Measurements from ENCODE around the gene HERPUD2. TPM values are rescaled to one million over a fixed set of nuclear protein-coding genes. Genes with fewer than 3 reads are reported as not detected.
"Not testable (repeated sequence)": the region's sequence is repeated elsewhere in the genome, so short reads cannot be mapped to it uniquely, and the experiment has no call there.

HERPUD2 gene
- total and polyA plus RNA-seq, 7 experiments from 2014 or later, result 38.1 to 92.6 (median 68.7) TPM

GRCh38 chr7:35695473-35695850, 527 bp upstream of the HERPUD2 start:
- Mint-ChIP-seq H3K27ac (peak overlapping the region; percentile 93 to 100 (median 98)), H3K27me3 (no peaks in the 10 kb centered on the region), H3K4me3 (peak overlapping the region; percentile 88 to 99 (median 96)), H3K36me3 (peaks cover 4 to 19% (median 9%) of the 10 kb centered on the region in 5 donors), H3K4me1 (peaks cover 42 to 62% (median 53%) of the 10 kb centered on the region in 7 donors), H3K9me3 (peaks cover 0 to 4% (median 0%) of the 10 kb centered on the region in 11 donors)
- peak overlapping the region; percentile 98 for H3K27ac ChIP-seq (ENCODE audit: low read depth, low read length)
- intact Hi-C loops (cut with micrococcal nuclease), result loop anchor here (1.0 to 10.0 kb wide), 14 partner anchors 14 to 1753 kb away; partner anchors contain the start of genes ANLN (in 2 of the 2), DPY19L1 (in 1 of the 2), ELMO1 (in 1 of the 2) and SEPTIN7 (in 1 of the 2)
- peaks cover 14% of the 10 kb centered on the region in 2 donors for H3K4me1 ChIP-seq (ENCODE audit: control insufficient read depth in 2 of 2, insufficient read depth in 2 of 2, low read length in 2 of 2)
- no peaks in the 10 kb centered on the region for H3K27me3 ChIP-seq (ENCODE audit: control insufficient read depth in 2 of 2, insufficient read depth in 2 of 2, low read length in 2 of 2)
- H3K4me3 ChIP-seq (ENCODE audit: low read length), result peak overlapping the region; percentile 92
- ATAC-seq (peak; percentile 5), DNase-seq (no peak)
- CTCF ChIA-PET, result interaction anchor here (0.7 to 1.6 kb wide), 4 partner anchors 12 to 211 kb away, joined by 3 to 6 read pairs (median 4); no protein-coding TSS in a partner anchor
- H3K9me3 ChIP-seq (ENCODE audit: control insufficient read depth in 2 of 3, low read length in 3 of 3), result no peaks in the 10 kb centered on the region
- peaks cover 0 to 8% (median 0%) of the 10 kb centered on the region in 3 experiments for H3K36me3 ChIP-seq (ENCODE audit: control insufficient read depth in 2 of 3, insufficient read depth in 3 of 3, low read length in 3 of 3)
- POLR2A ChIA-PET, result interaction anchor here (0.7 to 9.3 kb wide), 12 partner anchors 9 to 592 kb away, joined by 3 to 110 read pairs (median 6); partner anchors contain the start of gene SEPTIN7

- H3K36me3 Mint-ChIP-seq, result peaks cover 4 to 26% (median 9%) of the 10 kb centered on the region in 5 donors
Observed at GRCh38 chr7:35694161-35694783, 663 bp downstream of the HERPUD2 start.

GRCh38 chr7:35691827-35692307, 3.1 kb downstream of the HERPUD2 start:
- CTCF ChIA-PET, result no interaction called here
- POLR2A ChIA-PET, result interaction anchor here (1.0 to 9.3 kb wide), 3 partner anchors 14 to 109 kb away, joined by 3 to 110 read pairs (median 42); partner anchors contain the start of gene SEPTIN7
- Mint-ChIP-seq H3K27ac (peak overlapping the region; percentile 82 to 99 (median 97)), H3K4me1 (peaks cover 64 to 90% (median 82%) of the 10 kb centered on the region in 7 donors), H3K27me3 (no peaks in the 10 kb centered on the region), H3K9me3 (peaks cover 0 to under 1% (median 0%) of the 10 kb centered on the region in 11 donors), H3K4me3 (peak overlapping the region; percentile 87 to 99 (median 92)), H3K36me3 (peaks cover 4 to 24% (median 13%) of the 10 kb centered on the region in 5 donors)
- intact Hi-C loops (cut with micrococcal nuclease), result loop anchor here (1.0 to 10.0 kb wide), 8 partner anchors 11 to 1653 kb away; partner anchors contain the start of gene DPY19L1 (in 1 of the 2)
- peak overlapping the region; percentile 98 for H3K27ac ChIP-seq (ENCODE audit: low read depth, low read length)
- DNase-seq (peak in 7 of 9 donors; percentile 45 to 56 (median 52)), ATAC-seq (peak; percentile 38)
- peak overlapping the region; percentile 92 for H3K4me3 ChIP-seq (ENCODE audit: low read length)
- peaks cover 0 to 8% (median 3%) of the 10 kb centered on the region in 3 experiments for H3K36me3 ChIP-seq (ENCODE audit: control insufficient read depth in 2 of 3, insufficient read depth in 3 of 3, low read length in 3 of 3)
- H3K9me3 ChIP-seq (ENCODE audit: control insufficient read depth in 2 of 3, low read length in 3 of 3), result no peaks in the 10 kb centered on the region
- H3K4me1 ChIP-seq (ENCODE audit: control insufficient read depth in 2 of 2, insufficient read depth in 2 of 2, low read length in 2 of 2), result peaks cover 40 to 45% of the 10 kb centered on the region in 2 donors
- no peaks in the 10 kb centered on the region for H3K27me3 ChIP-seq (ENCODE audit: control insufficient read depth in 2 of 2, insufficient read depth in 2 of 2, low read length in 2 of 2)

More at GRCh38 chr7:35694161-35694783, 663 bp downstream of the HERPUD2 start:
- intact Hi-C loops (cut with micrococcal nuclease), result loop anchor here (2.0 to 10.0 kb wide), 6 partner anchors 31 to 1651 kb away; partner anchors contain the start of gene DPY19L1 (in 1 of the 2)
- Histone ChIP-seq H3K36me3 (ENCODE audit: control insufficient read depth in 2 of 3, insufficient read depth in 3 of 3, low read length in 3 of 3) (peaks cover 0 to 8% (median 0%) of the 10 kb centered on the region in 3 experiments), H3K27me3 (ENCODE audit: control insufficient read depth in 2 of 2, insufficient read depth in 2 of 2, low read length in 2 of 2) (no peaks in the 10 kb centered on the region), H3K4me3 (ENCODE audit: low read length) (peak overlapping the region; percentile 92), H3K9me3 (ENCODE audit: control insufficient read depth in 2 of 3, low read length in 3 of 3) (no peaks in the 10 kb centered on the region), H3K4me1 (ENCODE audit: control insufficient read depth in 2 of 2, insufficient read depth in 2 of 2, low read length in 2 of 2) (peaks cover 23 to 24% of the 10 kb centered on the region in 2 donors), H3K27ac (ENCODE audit: low read depth, low read length) (peak overlapping the region; percentile 98)
- DNase-seq (peak in 2 of 9 donors; percentile 17 to 35), ATAC-seq (peak; percentile 0)
- Mint-ChIP-seq H3K9me3 (peaks cover 0 to 4% (median 0%) of the 10 kb centered on the region in 11 donors), H3K4me3 (peak overlapping the region; percentile 87 to 99 (median 92)), H3K27me3 (no peaks in the 10 kb centered on the region), H3K27ac (peak overlapping the region; percentile 93 to 99 (median 97)), H3K4me1 (peaks cover 53 to 69% (median 64%) of the 10 kb centered on the region in 7 donors)
- ChIA-PET CTCF (interaction anchor here (1.4 kb wide), 1 partner anchor 107 kb away, joined by 6 read pairs; the partner anchor contains the start of gene SEPTIN7), POLR2A (interaction anchor here (0.6 to 9.3 kb wide), 14 partner anchors 11 to 1092 kb away, joined by 3 to 110 read pairs (median 4); partner anchors contain the start of gene SEPTIN7)

GRCh38 chr7:35691366-35691765, 3.6 kb downstream of the HERPUD2 start:
- no peaks in the 10 kb centered on the region for H3K9me3 ChIP-seq (ENCODE audit: control insufficient read depth in 2 of 3, low read length in 3 of 3)
- no peaks in the 10 kb centered on the region for H3K27me3 ChIP-seq (ENCODE audit: control insufficient read depth in 2 of 2, insufficient read depth in 2 of 2, low read length in 2 of 2)
- intact Hi-C loops (cut with micrococcal nuclease), result loop anchor here (1.0 to 10.0 kb wide), 6 partner anchors 10 to 1653 kb away; partner anchors contain the start of gene DPY19L1 (in 1 of the 2)
- peaks cover 0 to 8% (median 3%) of the 10 kb centered on the region in 3 experiments for H3K36me3 ChIP-seq (ENCODE audit: control insufficient read depth in 2 of 3, insufficient read depth in 3 of 3, low read length in 3 of 3)
- POLR2A ChIA-PET, result interaction anchor here (0.7 to 9.3 kb wide), 5 partner anchors 9 to 110 kb away, joined by 3 to 110 read pairs (median 4); partner anchors contain the start of gene SEPTIN7
- H3K27ac Mint-ChIP-seq, result peak overlapping the region; percentile 82 to 99 (median 97)
- peak overlapping the region; percentile 87 to 99 (median 92) for H3K4me3 Mint-ChIP-seq
- H3K9me3 Mint-ChIP-seq, result no peaks in the 10 kb centered on the region
- H3K27me3 Mint-ChIP-seq, result no peaks in the 10 kb centered on the region
- peaks cover 62 to 86% (median 79%) of the 10 kb centered on the region in 7 donors for H3K4me1 Mint-ChIP-seq
- H3K4me1 ChIP-seq (ENCODE audit: control insufficient read depth in 2 of 2, insufficient read depth in 2 of 2, low read length in 2 of 2), result peaks cover 39 to 44% of the 10 kb centered on the region in 2 donors
- peak overlapping the region; percentile 92 for H3K4me3 ChIP-seq (ENCODE audit: low read length)
- no peak for ATAC-seq
- DNase-seq, result no peak
- H3K27ac ChIP-seq (ENCODE audit: low read depth, low read length), result peak overlapping the region; percentile 98
- peaks cover 0 to 24% (median 13%) of the 10 kb centered on the region in 5 donors for H3K36me3 Mint-ChIP-seq
- CTCF ChIA-PET, result no interaction called here

- peak in 4 of 9 donors; percentile 32 to 47 (median 36) for DNase-seq
- H3K36me3 ChIP-seq (ENCODE audit: control insufficient read depth in 2 of 3, insufficient read depth in 3 of 3, low read length in 3 of 3); H3K9me3 Mint-ChIP-seq; H3K27me3 ChIP-seq (ENCODE audit: control insufficient read depth in 2 of 2, insufficient read depth in 2 of 2, low read length in 2 of 2); H3K9me3 ChIP-seq (ENCODE audit: control insufficient read depth in 2 of 3, low read length in 3 of 3); ATAC-seq; CTCF ChIA-PET; H3K27me3 Mint-ChIP-seq: not testable (repeated sequence)
- Histone ChIP-seq H3K4me3 (ENCODE audit: low read length) (peak overlapping the region; percentile 92), H3K4me1 (ENCODE audit: control insufficient read depth in 2 of 2, insufficient read depth in 2 of 2, low read length in 2 of 2) (peaks cover 34 to 37% of the 10 kb centered on the region in 2 donors), H3K27ac (ENCODE audit: low read depth, low read length) (peak overlapping the region; percentile 98)
- Mint-ChIP-seq H3K4me3 (peak overlapping the region; percentile 87 to 99 (median 92)), H3K4me1 (peaks cover 59 to 79% (median 73%) of the 10 kb centered on the region in 7 donors), H3K36me3 (peaks cover 0 to 25% (median 13%) of the 10 kb centered on the region in 5 donors), H3K27ac (peak overlapping the region; percentile 82 to 99 (median 97))
- POLR2A ChIA-PET, result interaction anchor here (0.6 to 6.7 kb wide), 5 partner anchors 9 to 1273 kb away, joined by 3 to 42 read pairs (median 4); partner anchors contain the start of gene SEPTIN7
- intact Hi-C loops (cut with micrococcal nuclease), result loop anchor here (1.0 to 10.0 kb wide), 6 partner anchors 9 to 1654 kb away; partner anchors contain the start of gene DPY19L1 (in 1 of the 2)
Observed at GRCh38 chr7:35690614-35691013, 4.3 kb downstream of the HERPUD2 start.

- CTCF ChIA-PET, result interaction anchor here (0.6 to 0.7 kb wide), 2 partner anchors 213 to 802 kb away, joined by 3 read pairs; no protein-coding TSS in a partner anchor
- no peak overlapping the region for H3K4me3 ChIP-seq (ENCODE audit: low read length)
- H3K36me3 ChIP-seq (ENCODE audit: control insufficient read depth in 2 of 3, insufficient read depth in 3 of 3, low read length in 3 of 3), result peaks cover 0 to 3% (median 0%) of the 10 kb centered on the region in 3 experiments
- DNase-seq, result no peak
- no peak for ATAC-seq
- H3K4me3 Mint-ChIP-seq, result peak overlapping the region in 1 of 10 donors; percentile 37
- H3K27me3 ChIP-seq (ENCODE audit: control insufficient read depth in 2 of 2, insufficient read depth in 2 of 2, low read length in 2 of 2), result no peaks in the 10 kb centered on the region
- peaks cover 38 to 44% of the 10 kb centered on the region in 2 donors for H3K4me1 ChIP-seq (ENCODE audit: control insufficient read depth in 2 of 2, insufficient read depth in 2 of 2, low read length in 2 of 2)
- H3K9me3 Mint-ChIP-seq, result peaks cover 0 to 8% (median 0%) of the 10 kb centered on the region in 11 donors
- H3K36me3 Mint-ChIP-seq, result peaks cover 0 to 43% (median 28%) of the 10 kb centered on the region in 5 donors
- no peaks in the 10 kb centered on the region for H3K27me3 Mint-ChIP-seq
- POLR2A ChIA-PET, result interaction anchor here (1.7 kb wide), 1 partner anchor 10 kb away, joined by 6 read pairs; no protein-coding TSS in a partner anchor
- H3K9me3 ChIP-seq (ENCODE audit: control insufficient read depth in 2 of 3, low read length in 3 of 3), result no peaks in the 10 kb centered on the region
- intact Hi-C loops (cut with micrococcal nuclease), result no loop called here
- no peak overlapping the region for H3K27ac Mint-ChIP-seq
- H3K27ac ChIP-seq (ENCODE audit: low read depth, low read length), result no peak overlapping the region
- H3K4me1 Mint-ChIP-seq, result peaks cover 52 to 82% (median 75%) of the 10 kb centered on the region in 7 donors
Observed at GRCh38 chr7:35685781-35686180, 9.2 kb downstream of the HERPUD2 start.

All from naive thymus-derived CD4-positive, alpha-beta T cell (primary cell).